Osteoblast (primary cell): ENCODE data around the gene TPD52L2. TPM values are rescaled to one million over a fixed set of nuclear protein-coding genes. Genes with fewer than 3 reads are reported as not detected.

Source experiments
- DNase-seq: peaks from one replicate; pipeline ENCODE4 v3.0.0; 2011; ENCODE audit warnings: low spot score, mixed read lengths; ENCODE audit not compliant: insufficient read length; ENCODE audit errors: missing footprints
- H2AFZ ChIP-seq: 2 replicates; pipeline ENCODE4 v1.6.0; 2011; ENCODE audit warnings: mild to moderate bottlenecking, low read length
- H3K27ac ChIP-seq: 2 replicates; pipeline ENCODE4 v1.5.1; 2011; ENCODE audit warnings: mild to moderate bottlenecking, low read depth, low read length, moderate library complexity
- H3K27me3 ChIP-seq: 2 replicates; pipeline ENCODE4 v1.6.0; 2012; ENCODE audit warnings: mild to moderate bottlenecking, control low read depth, inconsistent platforms, low read length, moderate library complexity; ENCODE audit not compliant: insufficient read depth
- H3K36me3 ChIP-seq: 2 replicates; pipeline ENCODE4 v1.5.1; 2011; ENCODE audit warnings: mild to moderate bottlenecking, low read length, control low read depth, moderate library complexity; ENCODE audit not compliant: insufficient read depth
- H3K4me1 ChIP-seq: 2 replicates; pipeline ENCODE4 v1.5.1; 2011; ENCODE audit warnings: mild to moderate bottlenecking, low read length, control low read depth, moderate library complexity; ENCODE audit not compliant: insufficient read depth
- H3K4me2 ChIP-seq: 2 replicates; pipeline ENCODE4 v1.6.0; 2011; ENCODE audit warnings: mild to moderate bottlenecking, low read length; ENCODE audit not compliant: insufficient read depth
- H3K4me3 ChIP-seq: fragments of 200-600 bp; sonication (generic); 3 replicates; pipeline ENCODE4 v1.5.1; 2012; ENCODE audit warnings: mild to moderate bottlenecking, low read length, inconsistent platforms; ENCODE audit not compliant: insufficient read depth
- H3K79me2 ChIP-seq: 2 replicates; pipeline ENCODE4 v1.6.0; 2012; ENCODE audit warnings: mild to moderate bottlenecking, low read length, control low read depth, inconsistent platforms; ENCODE audit not compliant: insufficient read depth
- H3K9me3 ChIP-seq: 2 replicates; pipeline ENCODE4 v1.5.1; 2011; ENCODE audit warnings: low read depth, low read length, control low read depth
- H4K20me1 ChIP-seq: 2 replicates; pipeline ENCODE4 v1.6.0; 2012; ENCODE audit warnings: mild to moderate bottlenecking, low read length, control low read depth; ENCODE audit not compliant: insufficient read depth
- total RNA-seq: library from RNA; depleted of rRNA; stranded (reverse); fragments of >200 nt; gene quantifications from 2 replicates; pipeline ENCODE4 v1.2.3, GENCODE V29; 2012
- TF ChIP-seq, protein P1 (sequence below): IDR thresholded peaks from 2 replicates; pipeline ENCODE4 v1.5.1; 2011; ENCODE audit warnings: mild to moderate bottlenecking, low read depth, low read length, moderate library complexity; ENCODE audit errors: extremely low read depth

TPD52L2 gene
- total RNA-seq, 1 donor, result 115 TPM

DNA sequence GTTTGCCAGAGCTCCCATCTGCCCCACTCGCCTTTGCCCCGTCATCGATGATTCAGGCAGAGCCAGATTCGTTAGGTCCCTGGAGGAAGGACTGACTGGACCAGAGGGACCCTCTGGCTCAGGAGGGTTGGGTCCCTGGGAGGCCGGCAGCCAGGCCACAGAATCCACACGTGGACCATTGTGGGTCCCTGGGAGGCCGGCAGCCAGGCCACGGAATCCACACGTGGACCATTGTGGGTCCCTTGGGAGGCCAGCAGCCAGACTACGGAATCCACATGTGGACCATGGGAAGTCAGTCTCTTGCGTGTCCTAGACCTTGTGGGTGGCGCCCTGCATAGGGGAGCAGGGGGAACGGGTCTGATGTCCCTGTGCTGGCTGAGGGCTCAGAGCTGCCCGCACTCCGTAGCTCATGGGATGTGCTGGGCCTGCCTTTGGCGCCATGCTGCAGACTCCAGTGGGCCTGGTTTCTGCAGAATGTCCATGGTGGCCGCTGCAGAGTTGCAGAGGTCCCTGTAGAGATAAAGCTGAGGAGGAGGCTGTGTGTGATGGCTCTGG lies 67.6 kb downstream of the TPD52L2 start:
- H3K36me3 ChIP-seq, result peaks cover 66% of the 10 kb centered on the region
- no peaks in the 10 kb centered on the region for H3K9me3 ChIP-seq
- H3K27me3 ChIP-seq, result no peaks in the 10 kb centered on the region
- H3K4me3 ChIP-seq, result no peak overlapping the region
- TF ChIP-seq, protein P1, sequence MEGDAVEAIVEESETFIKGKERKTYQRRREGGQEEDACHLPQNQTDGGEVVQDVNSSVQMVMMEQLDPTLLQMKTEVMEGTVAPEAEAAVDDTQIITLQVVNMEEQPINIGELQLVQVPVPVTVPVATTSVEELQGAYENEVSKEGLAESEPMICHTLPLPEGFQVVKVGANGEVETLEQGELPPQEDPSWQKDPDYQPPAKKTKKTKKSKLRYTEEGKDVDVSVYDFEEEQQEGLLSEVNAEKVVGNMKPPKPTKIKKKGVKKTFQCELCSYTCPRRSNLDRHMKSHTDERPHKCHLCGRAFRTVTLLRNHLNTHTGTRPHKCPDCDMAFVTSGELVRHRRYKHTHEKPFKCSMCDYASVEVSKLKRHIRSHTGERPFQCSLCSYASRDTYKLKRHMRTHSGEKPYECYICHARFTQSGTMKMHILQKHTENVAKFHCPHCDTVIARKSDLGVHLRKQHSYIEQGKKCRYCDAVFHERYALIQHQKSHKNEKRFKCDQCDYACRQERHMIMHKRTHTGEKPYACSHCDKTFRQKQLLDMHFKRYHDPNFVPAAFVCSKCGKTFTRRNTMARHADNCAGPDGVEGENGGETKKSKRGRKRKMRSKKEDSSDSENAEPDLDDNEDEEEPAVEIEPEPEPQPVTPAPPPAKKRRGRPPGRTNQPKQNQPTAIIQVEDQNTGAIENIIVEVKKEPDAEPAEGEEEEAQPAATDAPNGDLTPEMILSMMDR, result no peak
- H3K4me1 ChIP-seq, result no peaks in the 10 kb centered on the region
- no peak overlapping the region for H2AFZ ChIP-seq
- H3K27ac ChIP-seq, result no peak overlapping the region
- H3K4me2 ChIP-seq, result no peak overlapping the region
- H3K79me2 ChIP-seq, result peaks cover 72% of the 10 kb centered on the region
- peaks cover 46% of the 10 kb centered on the region for H4K20me1 ChIP-seq
- peak; percentile 57 for DNase-seq

DNA sequence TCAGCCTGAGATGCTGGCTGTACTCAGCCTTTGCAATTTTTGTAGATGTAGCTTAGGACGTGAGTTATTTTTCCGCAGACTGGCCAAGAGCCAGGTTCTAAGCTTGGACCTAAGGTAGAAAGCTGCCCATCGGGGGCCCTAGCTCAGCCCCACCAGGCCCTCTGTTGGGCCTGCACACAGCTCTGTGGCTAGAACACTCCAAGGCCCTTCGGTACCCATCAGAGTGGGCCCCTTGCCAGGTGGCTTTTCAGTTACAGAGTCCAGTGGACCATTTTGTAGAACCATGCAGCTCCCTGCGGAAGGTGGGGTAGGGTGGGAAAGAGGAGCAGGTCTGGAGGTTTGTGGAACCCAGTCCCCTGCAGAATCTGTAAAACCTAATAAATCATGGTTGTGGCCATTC lies 68.6 kb downstream of the TPD52L2 start:
- peaks cover 66% of the 10 kb centered on the region for H3K79me2 ChIP-seq
- H3K4me3 ChIP-seq, result no peak overlapping the region
- peaks cover 58% of the 10 kb centered on the region for H3K36me3 ChIP-seq
- H3K27me3 ChIP-seq, result no peaks in the 10 kb centered on the region
- no peak overlapping the region for H3K4me2 ChIP-seq
- H2AFZ ChIP-seq, result no peak overlapping the region
- TF ChIP-seq, protein P1, result no peak
- H4K20me1 ChIP-seq, result peaks cover 47% of the 10 kb centered on the region
- DNase-seq, result peak; percentile 57
- no peaks in the 10 kb centered on the region for H3K4me1 ChIP-seq
- H3K9me3 ChIP-seq, result no peaks in the 10 kb centered on the region
- H3K27ac ChIP-seq, result no peak overlapping the region

DNA sequence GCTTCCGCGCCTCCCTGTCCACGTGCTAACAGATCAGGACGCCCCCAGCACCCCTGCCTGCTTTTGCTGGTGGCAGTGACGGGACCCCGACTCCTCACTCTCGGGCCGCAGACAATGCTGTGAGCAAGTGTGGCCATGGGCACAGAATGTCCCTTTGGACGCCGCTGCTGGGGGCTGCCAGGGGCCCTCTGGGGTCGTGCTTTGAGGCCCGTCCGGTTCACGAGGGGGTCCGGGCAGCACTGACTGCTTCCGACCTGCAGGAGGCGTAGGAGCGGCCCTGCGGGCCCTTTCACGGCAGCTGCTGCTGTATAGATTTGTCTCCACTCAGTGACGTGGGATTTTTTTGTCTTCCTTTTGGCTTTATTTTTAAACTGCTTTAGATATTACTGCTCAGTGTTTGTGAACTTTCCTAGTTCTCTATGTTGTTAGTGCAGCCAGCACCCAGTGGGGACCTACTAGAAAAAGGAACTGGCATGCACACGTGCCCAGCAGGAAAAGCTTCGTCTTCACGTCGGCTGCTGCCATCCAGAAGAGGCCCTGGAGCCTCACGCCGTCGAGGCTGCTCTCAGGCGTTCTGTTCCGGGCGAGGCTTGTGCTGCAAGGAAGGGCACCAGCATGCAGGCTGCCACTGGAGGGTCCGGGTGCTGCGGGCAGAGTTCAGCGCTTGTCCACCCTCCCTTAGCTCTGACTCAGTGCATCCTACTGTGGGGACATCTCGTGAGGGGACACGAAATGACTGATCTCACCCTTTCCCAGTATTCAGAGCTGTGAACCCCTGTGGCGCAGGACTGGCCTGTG lies 69.4 kb downstream of the TPD52L2 start:
- Histone ChIP-seq H3K36me3 (peaks cover 52% of the 10 kb centered on the region), H2AFZ (no peak overlapping the region), H3K27ac (no peak overlapping the region), H3K4me2 (no peak overlapping the region), H3K4me3 (no peak overlapping the region), H3K79me2 (peaks cover 63% of the 10 kb centered on the region), H4K20me1 (peaks cover 51% of the 10 kb centered on the region), H3K4me1 (no peaks in the 10 kb centered on the region), H3K27me3 (no peaks in the 10 kb centered on the region), H3K9me3 (no peaks in the 10 kb centered on the region)
- peak; percentile 75 for DNase-seq
- TF ChIP-seq, protein P1, result no peak

DNA sequence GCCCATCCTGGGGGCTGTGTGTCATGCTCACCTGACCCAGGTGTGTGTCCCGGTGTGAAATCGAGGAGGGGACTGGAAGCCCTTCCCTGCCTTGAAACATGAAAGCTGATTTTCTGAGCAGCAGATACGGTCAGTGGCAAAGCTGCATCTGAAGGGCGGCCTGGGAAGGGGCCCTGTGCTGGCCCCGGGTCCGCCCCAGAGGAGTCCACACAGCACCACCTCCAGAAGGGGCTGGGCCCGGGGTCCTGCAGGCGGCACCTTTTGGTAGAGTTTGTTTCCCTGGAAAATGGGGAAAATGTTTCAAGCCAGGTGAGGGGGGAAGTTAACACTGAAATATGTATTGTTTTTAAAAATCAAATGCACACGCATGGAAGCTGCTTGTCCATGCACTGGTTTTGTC lies 70.4 kb downstream of the TPD52L2 start:
- no peak overlapping the region for H3K27ac ChIP-seq
- no peaks in the 10 kb centered on the region for H3K4me1 ChIP-seq
- peaks cover 55% of the 10 kb centered on the region for H4K20me1 ChIP-seq
- H3K79me2 ChIP-seq, result peaks cover 65% of the 10 kb centered on the region
- no peaks in the 10 kb centered on the region for H3K27me3 ChIP-seq
- no peaks in the 10 kb centered on the region for H3K9me3 ChIP-seq
- H2AFZ ChIP-seq, result no peak overlapping the region
- H3K4me2 ChIP-seq, result no peak overlapping the region
- DNase-seq, result peak; percentile 68
- peaks cover 53% of the 10 kb centered on the region for H3K36me3 ChIP-seq
- TF ChIP-seq, protein P1, result no peak
- no peak overlapping the region for H3K4me3 ChIP-seq
